Measurements from ENCODE around the gene ABCB9.

GRCh38 chr12:122929148-122929538, 37.1 kb downstream of the ABCB9 start:
- TF ChIP-seq CTCF (conservative IDR thresholded peaks at IDR 0.05) (no peak), ZFX (IDR thresholded peaks at IDR 0.05) (no peak)

All from C4-2B (cell line).